Measurements from ENCODE around the gene ATP2C2. TPM values are rescaled to one million over a fixed set of nuclear protein-coding genes. Genes with fewer than 3 reads are reported as not detected.
"Not testable (repeated sequence)": the region's sequence is repeated elsewhere in the genome, so short reads cannot be mapped to it uniquely, and the experiment has no call there.

The ATP2C2 gene
- total RNA-seq, 1 experiment from 2014 or later: not detected

DNA sequence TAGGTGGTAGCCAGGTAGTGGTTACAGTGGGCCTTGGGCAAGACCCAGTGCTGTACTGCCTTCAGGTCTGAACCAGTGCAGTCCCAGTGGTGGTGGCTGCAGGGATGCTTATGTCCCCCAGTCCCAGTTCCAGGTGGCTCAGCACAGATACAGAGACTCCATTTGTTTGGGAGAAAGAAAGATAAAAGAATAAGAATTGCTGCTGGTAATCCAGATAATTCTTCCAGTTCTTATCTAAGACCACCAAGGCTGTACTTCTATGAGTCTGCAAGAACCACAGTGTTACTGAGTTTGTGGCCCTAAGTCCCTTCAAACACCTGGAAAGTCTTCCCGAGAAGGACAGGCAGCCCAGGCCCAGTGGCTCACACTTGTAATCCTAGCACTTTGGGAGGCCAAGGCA is 33.9 kb upstream of the ATP2C2 start:
- in situ Hi-C loops (cut with HindIII; ENCODE audit: low pct_unique_long_range_greater_than_20kb, low sequenced_read_pairs): no loop called here
- no peak for DNase-seq (ENCODE audit: low read depth)

DNA sequence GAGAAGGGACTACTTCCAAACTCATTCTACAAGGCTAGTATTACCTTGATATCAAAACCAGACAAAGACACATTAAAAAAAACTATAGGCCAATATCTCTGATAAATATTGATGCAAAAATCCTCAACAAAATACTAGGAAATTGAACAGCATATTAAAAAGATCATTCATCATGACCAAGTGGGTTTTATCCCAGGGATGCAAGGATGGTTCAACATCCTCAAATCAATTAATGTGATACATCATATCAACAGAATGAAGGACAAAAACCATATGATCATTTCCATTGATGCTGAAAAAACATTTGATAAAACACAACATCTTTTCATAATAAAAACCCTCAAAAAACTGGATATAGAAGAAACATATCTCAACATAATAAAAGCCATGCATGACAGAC is 31.1 kb upstream of the ATP2C2 start:
- in situ Hi-C loops (cut with HindIII; ENCODE audit: low pct_unique_long_range_greater_than_20kb, low sequenced_read_pairs); DNase-seq (ENCODE audit: low read depth): not testable (repeated sequence)

DNA sequence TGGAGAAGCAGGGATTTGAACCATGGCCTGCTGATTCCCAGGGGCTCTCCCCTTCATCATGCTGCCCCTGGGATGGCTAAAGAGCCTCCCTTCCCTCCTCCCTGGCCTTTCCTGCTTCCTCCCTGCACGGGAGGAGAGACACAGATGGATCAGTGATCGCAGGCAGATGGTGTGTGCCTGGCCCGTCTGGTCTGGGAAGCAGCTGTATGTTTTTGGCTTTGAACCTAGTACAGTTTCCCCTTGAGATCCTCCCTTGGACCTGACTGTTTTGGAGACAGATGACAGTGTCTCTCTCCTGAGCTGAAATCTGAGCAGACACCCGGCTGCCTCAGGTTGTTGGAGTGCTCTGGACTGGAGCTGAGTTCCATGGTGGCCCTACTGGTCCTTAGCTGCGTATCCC is 29.0 kb upstream of the ATP2C2 start:
- in situ Hi-C loops (cut with HindIII; ENCODE audit: low pct_unique_long_range_greater_than_20kb, low sequenced_read_pairs): no loop called here
- no peak for DNase-seq (ENCODE audit: low read depth)

DNA sequence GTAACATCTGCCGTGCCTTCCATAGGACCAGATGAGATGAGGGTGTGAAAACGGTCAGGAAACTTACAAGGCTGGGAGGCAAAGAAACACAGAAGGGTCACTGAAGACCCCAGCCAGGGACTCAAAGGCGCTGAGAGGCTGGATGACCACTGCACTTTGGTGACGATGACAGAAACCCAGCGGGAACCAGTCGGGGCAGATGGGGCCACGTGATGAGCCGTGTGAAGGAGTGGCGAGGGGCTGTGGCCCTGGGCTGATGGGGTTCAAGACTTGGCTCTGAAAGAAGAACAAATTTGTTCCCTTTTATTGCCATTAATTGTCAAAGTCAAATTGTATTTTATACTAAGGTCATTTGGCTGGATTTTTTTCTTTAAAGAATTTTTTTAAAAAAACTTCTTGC is 28.6 kb upstream of the ATP2C2 start:
- no peak for DNase-seq (ENCODE audit: low read depth)
- in situ Hi-C loops (cut with HindIII; ENCODE audit: low pct_unique_long_range_greater_than_20kb, low sequenced_read_pairs): no loop called here

DNA sequence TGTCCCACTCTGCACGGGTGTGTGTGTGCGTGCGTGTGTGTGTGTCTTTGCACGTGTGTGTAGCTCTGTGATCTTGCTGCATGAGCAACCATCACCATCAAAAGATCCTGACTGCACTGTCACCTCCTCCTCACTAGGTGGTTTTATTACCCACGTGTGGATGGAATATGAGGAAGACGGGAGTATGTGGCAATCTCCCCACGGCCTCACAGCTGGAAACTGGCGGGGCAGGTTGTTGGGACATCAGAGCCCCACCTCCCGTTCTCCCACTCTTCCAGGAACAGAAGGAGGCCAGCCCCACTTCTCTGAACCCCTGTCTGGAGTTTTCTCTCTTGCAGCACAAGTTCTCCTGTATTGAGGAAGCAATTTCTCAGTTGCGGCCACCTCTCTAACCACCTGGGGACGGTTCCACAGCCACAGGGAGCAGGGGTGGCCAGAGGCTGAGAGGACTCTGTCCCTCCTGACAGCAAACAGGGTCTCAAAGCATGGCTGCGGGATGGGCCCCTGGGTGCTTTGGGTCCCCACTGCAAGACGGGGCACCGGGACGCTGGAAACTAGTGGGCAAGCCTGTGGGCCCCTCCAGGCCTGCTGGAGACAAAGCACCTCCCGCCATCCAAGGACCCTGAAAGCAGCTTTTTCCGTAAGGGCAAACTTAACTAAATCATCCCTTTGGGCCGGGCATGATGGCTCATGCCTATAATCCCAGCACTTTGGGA is 27.9 kb upstream of the ATP2C2 start:
- in situ Hi-C loops (cut with HindIII; ENCODE audit: low pct_unique_long_range_greater_than_20kb, low sequenced_read_pairs): no loop called here
- DNase-seq (ENCODE audit: low read depth): no peak

DNA sequence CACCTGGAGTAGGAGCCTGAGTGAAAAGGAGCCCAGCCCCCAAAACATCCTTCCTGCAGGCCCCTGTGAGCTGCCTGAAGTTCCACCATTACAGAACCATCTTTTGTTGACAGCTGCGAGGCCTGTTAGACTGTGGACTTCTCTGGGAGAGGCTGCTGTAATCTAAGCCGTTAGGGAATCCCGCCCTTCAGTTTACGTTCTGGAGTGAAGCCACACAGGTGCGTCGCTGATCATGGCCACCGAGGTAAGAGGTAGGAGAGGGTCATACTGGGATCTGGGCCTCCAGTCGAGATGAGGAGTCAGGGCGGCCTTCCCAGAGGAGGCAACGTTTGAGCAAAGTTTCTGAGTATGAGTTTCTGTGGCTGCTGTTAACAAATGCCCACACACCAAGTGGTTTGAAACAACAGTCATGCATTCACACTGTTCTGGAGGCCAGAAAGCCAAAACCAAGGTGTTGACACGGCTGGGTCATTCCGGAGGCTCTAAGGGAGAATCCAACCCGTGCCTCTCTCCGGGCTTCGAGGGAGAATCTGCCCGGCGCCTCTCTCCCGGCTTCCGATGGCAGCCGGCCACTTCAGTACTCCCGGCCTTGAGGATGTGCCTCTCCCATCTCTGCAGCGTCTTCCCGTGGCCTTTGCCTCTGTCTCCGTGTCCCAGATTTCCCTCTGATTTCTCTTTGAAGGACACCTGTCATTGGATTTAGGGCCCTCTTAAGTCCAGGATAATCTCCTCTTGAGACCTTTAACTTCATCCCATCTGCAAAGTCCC is 26.6 kb upstream of the ATP2C2 start:
- no peak for DNase-seq (ENCODE audit: low read depth)
- in situ Hi-C loops (cut with HindIII; ENCODE audit: low pct_unique_long_range_greater_than_20kb, low sequenced_read_pairs): no loop called here

DNA sequence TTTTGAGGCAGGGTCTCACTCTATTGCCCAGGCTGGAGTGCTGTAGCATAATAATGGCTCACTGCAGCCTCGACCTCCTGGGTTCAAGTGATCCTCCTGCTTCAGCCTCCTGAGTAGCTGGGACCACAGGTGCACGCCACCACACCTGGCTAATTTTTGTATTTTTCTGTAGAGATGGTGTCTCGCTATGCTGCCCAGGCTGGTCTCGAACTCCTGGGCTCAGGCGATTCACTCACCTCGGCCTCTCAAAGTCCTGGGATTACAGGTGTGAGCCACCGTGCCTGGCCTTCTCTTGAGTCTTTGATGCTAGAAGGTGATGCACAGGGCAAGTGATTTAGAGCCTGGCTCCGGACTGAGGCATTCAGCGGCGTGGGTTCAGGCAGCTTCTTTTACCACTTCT is 24.5 kb upstream of the ATP2C2 start:
- in situ Hi-C loops (cut with HindIII; ENCODE audit: low pct_unique_long_range_greater_than_20kb, low sequenced_read_pairs); DNase-seq (ENCODE audit: low read depth): not testable (repeated sequence)

DNA sequence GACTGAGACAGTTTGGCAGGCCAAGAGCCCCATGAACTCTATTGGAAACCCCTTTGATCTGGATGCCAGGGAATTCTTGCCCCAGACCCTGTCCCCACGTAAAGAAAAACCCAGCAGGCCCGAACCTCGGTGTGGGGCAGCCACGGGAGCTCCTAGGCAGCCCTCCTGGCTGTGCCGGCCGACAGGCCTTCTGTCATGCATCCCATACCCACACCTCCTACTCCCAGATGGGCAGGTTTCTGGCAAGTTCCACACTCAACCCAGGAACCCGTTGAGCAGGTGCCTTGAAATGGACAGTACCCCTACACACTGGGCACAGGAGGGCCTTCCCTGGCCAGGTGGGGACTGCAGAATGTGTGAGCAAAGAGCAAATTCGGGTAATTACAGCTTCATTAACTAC is 23.6 kb upstream of the ATP2C2 start:
- in situ Hi-C loops (cut with HindIII; ENCODE audit: low pct_unique_long_range_greater_than_20kb, low sequenced_read_pairs): no loop called here

DNA sequence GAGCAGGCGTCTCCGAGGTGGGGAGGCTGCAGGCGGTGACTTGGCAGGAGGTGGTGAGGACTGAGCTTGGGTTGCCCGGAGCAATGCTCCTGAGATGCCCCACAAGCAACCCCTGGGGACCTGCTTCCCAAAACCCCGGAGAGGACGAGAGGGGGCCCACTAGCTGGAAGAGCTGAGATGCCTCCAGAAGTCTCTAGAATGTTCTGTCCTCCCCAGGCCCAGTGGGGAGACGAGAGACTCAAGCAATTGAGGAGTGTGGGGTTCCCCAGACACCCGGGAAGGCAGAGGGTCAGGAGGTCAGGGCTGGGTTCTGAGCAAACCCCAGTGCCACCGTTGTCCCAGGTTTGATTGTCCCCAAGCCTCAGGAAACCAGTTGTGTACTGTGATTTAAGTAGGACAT is 21.2 kb upstream of the ATP2C2 start:
- DNase-seq (ENCODE audit: low read depth): no peak

More for the DNA sequence above, 23.6 kb upstream of the ATP2C2 start:
- DNase-seq (ENCODE audit: low read depth): no peak

DNA sequence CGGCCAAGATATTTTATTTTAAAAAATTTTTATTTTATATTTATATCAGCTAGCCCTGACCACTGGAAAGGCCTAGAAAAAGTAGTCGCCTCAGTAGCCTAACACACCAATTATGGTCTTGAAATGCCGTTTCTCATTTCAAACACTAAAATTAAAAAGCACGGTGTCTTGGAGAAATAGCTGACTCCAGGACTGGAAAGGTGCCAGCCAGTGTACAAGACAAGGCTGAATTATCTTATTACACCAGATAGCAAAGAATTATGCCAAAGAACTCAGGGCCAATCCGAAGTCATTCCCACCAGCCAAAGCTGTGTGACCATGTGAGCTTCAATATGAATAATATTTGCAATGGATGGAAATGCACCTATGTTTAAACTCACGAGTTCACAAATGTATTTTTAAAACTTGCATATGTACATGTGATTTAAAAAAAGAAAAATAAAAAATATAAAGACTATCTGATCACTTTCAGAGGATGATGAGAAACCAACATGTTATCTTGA is 19.9 kb upstream of the ATP2C2 start:
- in situ Hi-C loops (cut with HindIII; ENCODE audit: low pct_unique_long_range_greater_than_20kb, low sequenced_read_pairs): no loop called here
- no peak for DNase-seq (ENCODE audit: low read depth)

More for the DNA sequence above, 21.2 kb upstream of the ATP2C2 start:
- in situ Hi-C loops (cut with HindIII; ENCODE audit: low pct_unique_long_range_greater_than_20kb, low sequenced_read_pairs): no loop called here

DNA sequence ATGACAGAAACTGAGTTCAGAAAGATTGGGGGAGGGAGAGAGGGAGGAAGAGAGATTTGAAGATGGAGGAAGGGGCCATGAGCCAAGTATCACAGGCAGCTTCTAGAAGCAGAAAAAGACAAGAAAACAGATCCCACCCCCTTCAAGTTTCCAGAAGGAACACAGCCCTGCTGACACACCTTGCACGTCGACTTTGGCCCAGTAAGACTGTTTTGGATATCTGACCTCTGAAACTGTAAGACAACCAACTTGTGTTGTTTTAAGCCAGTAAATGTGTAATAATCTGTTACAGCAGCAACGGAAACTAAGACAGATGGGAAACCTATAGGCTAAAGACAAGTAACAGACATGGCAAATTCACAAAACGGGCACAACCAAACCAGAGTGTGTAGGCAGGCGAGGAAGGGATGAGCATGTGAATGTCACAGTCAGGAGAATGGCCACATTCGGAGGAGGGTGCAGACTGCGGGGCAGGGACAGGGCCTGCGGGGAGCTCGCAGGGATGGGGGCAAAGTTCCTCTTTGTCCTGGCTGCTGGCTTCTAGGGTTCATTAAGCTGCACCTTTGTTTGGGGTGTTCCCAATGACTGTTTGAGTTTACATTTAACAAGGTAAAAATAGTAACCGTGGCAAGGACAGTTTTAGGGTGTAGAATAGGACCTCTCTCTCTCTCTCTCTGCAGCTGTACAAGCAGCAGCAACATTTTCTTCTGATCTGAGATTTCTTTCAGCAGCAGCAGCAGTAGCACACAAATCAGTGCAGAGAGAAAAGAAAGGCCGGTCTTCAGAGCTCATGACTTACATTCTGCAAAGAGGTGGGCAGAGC is 18.3 kb upstream of the ATP2C2 start:
- in situ Hi-C loops (cut with HindIII; ENCODE audit: low pct_unique_long_range_greater_than_20kb, low sequenced_read_pairs): no loop called here
- DNase-seq (ENCODE audit: low read depth): no peak

DNA sequence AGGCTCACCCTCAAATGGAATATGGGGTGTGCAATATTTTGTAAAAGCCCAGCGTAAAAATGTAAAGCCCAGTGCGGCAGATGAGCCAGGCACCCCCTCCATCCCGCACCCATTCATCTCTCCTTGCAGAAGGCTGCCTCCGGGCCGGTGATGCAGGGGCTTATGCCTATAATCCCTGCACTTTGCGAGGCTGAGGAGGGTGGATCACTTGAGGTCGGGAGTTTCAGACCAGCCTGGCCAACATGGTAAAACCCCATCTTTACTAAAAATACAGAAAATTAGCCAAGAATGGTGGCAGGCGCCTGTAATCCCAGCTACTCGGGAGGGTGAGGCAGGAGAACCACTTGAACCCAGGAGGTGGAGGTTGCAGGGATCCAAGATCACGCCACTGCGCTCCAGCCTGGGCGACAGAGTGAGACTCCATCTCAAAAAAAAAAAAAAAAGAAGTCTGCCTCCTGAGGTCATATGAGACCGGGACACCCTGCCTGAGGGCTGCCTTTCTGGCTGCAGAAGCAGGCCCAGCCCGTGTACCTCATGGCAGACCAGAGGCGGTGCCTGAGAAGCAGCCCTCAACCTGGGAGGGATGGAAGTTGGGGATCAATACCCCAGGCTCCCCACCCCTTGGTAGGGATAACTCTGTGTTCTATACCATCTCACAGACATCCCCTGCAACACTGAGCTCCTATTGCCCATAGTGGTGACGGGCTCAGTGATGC is 17.5 kb upstream of the ATP2C2 start:
- no peak for DNase-seq (ENCODE audit: low read depth)
- in situ Hi-C loops (cut with HindIII; ENCODE audit: low pct_unique_long_range_greater_than_20kb, low sequenced_read_pairs): no loop called here

DNA sequence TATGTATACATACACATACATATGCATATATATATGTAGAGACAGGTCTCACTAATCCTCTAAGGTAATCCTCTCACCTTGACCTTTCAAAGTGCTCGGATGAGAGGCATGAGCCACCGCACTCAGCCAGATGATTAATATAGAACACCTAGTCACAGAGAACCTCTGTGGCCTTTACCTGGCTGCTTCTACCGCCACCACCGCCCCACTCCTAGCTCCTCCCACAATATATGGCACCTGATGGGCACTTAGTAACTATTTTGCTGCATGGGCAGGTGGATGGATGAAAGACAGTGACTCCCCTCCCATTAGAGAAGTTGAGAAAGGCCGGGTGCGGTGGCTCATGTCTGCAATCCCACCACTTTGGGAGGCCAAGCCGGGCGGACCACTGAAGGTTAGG is 16.7 kb upstream of the ATP2C2 start:
- no peak for DNase-seq (ENCODE audit: low read depth)
- in situ Hi-C loops (cut with HindIII; ENCODE audit: low pct_unique_long_range_greater_than_20kb, low sequenced_read_pairs): no loop called here

DNA sequence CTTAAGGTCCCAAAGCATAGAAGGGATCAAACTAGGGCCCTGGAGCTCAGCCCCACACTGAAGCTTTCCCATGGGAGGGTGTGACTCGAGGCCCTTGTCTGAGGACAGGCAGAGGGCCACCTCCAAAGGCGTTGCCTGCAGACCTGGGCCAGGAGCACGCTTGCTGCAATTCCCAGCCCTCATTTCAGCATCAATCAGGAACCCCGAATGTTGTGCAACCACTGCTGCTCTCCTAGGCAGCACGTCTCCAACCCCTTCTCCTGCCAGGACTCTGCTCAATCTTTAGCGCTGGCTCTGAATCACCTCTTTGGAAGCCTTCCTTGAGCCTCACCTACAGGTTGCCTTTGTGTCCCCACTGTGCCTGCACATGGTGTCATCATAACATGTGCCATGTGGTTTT is 14.0 kb upstream of the ATP2C2 start:
- no peak for DNase-seq (ENCODE audit: low read depth)
- in situ Hi-C loops (cut with HindIII; ENCODE audit: low pct_unique_long_range_greater_than_20kb, low sequenced_read_pairs): no loop called here

DNA sequence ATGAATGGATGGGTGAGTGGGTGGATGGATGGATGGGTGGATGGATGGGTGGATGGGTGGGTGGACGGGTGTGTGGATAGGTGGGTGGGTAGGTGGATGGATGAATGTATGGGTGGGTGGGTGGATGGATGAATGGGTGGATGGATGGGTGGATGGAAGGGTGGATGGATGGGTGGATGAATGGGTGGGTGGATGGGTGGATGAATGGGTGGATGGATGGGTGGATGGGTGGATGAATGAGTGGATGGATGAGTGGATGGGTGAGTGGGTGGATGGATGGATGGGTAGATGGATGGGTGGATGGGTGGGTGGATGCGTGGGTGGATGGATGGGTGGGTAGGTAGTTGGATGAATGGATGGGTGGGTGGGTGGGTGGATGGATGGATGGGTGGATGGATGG is 13.2 kb upstream of the ATP2C2 start:
- DNase-seq (ENCODE audit: low read depth): no peak
- in situ Hi-C loops (cut with HindIII; ENCODE audit: low pct_unique_long_range_greater_than_20kb, low sequenced_read_pairs): no loop called here

DNA sequence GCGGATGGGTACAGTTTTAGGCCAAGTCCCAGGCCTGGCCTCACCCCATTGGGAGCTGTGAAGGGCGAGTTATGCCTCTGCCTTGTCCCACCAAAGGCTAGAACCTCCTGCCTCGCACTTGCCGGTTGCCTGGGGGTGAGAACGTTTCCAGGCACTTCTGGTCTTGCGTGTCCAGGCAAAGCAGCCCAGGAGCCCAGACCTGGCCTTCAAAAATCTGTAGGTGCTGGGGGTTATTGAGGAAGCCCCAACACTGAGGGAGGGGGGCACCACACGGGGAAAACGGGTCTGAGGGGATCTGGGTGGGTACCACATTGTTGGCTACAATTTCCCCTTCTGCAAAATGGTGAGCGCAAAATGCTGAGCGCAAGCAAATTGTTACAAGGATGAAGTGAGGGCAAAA is 12.2 kb upstream of the ATP2C2 start:
- DNase-seq (ENCODE audit: low read depth): no peak
- in situ Hi-C loops (cut with HindIII; ENCODE audit: low pct_unique_long_range_greater_than_20kb, low sequenced_read_pairs): no loop called here

DNA sequence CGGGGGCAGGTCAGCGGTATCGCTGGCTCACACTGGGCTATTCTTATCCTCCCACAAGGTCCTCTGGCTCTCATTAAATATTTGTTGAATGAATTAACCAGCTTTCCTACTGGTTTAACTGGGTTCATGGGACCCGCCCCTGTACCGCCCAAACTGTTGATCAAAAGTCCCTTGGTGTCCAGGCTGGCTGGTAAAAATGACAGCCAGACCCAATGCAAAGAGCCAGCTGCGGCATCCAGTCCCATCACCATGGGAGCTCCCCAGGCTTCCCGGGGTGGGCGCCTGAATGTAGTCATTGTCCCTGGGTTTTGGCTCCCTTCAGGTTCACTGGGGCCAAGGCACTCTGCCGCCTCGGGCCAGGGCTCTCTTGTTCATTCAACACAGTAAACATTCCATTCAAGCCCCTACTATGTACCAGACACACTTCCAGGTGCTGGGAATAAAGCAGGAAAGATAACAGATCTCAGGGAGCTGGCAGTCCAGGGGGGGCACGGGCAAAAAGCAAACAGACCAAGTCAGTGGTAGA is 11.7 kb upstream of the ATP2C2 start:
- in situ Hi-C loops (cut with HindIII; ENCODE audit: low pct_unique_long_range_greater_than_20kb, low sequenced_read_pairs): no loop called here
- no peak for DNase-seq (ENCODE audit: low read depth)

DNA sequence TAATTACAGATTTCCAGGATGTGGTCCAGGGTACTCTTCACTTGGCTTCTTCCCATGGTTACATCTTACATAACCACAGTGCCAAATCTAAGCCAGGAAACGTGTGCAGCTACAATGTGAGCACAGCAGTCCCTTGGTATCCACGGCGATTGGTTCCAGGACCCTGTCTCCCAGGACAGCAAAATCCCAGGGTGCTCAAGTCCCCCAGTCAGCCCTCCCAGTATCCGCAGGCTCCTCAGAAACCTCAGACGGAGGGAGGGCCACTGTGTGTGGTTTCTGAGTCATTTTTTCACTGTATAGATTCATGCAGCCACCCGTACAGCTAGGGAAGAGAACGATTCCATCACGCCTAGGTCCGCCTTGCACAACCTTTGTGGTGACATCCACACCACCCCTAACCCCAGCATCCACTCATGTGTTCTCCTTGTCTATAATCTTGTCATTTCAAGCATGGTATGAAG is 11.1 kb upstream of the ATP2C2 start:
- DNase-seq (ENCODE audit: low read depth): peak; percentile 49
- in situ Hi-C loops (cut with HindIII; ENCODE audit: low pct_unique_long_range_greater_than_20kb, low sequenced_read_pairs): no loop called here

Data from Caki2 (cell line).